Measurements from ENCODE around the gene ALG2. TPM values are rescaled to one million over a fixed set of nuclear protein-coding genes. Genes with fewer than 3 reads are reported as not detected.
"Not testable (repeated sequence)": the region's sequence is repeated elsewhere in the genome, so short reads cannot be mapped to it uniquely, and the experiment has no call there.

Gene ALG2
- total and polyA plus RNA-seq, 2 of the 4 experiments (the other 2 are of a cell fraction): 36.4 to 38.4 TPM

- dilution Hi-C loops (cut with HindIII; ENCODE audit: low sequenced_read_pairs, unreplicated experiment): no loop called here
- no peak overlapping the region for H3K4me2 ChIP-seq (ENCODE audit: low read depth, low read length)
- no TSS peak for BruUV-seq (replicated peaks)
- H3K18ac ChIP-seq (ENCODE audit: low read depth, low read length): no peak overlapping the region
- no peak overlapping the region for H4K5ac ChIP-seq (ENCODE audit: low read depth, low read length)
- TF ChIP-seq SMC3 (IDR thresholded peaks at IDR 0.05; ENCODE audit: low read depth, low read length): no peak
- TF ChIP-seq, protein P1, sequence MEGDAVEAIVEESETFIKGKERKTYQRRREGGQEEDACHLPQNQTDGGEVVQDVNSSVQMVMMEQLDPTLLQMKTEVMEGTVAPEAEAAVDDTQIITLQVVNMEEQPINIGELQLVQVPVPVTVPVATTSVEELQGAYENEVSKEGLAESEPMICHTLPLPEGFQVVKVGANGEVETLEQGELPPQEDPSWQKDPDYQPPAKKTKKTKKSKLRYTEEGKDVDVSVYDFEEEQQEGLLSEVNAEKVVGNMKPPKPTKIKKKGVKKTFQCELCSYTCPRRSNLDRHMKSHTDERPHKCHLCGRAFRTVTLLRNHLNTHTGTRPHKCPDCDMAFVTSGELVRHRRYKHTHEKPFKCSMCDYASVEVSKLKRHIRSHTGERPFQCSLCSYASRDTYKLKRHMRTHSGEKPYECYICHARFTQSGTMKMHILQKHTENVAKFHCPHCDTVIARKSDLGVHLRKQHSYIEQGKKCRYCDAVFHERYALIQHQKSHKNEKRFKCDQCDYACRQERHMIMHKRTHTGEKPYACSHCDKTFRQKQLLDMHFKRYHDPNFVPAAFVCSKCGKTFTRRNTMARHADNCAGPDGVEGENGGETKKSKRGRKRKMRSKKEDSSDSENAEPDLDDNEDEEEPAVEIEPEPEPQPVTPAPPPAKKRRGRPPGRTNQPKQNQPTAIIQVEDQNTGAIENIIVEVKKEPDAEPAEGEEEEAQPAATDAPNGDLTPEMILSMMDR (conservative IDR thresholded peaks at IDR 0.05; ENCODE audit: low read depth, low read length): no peak
- no peak for TF ChIP-seq CEBPB (IDR thresholded peaks at IDR 0.05; ENCODE audit: low read depth, low read length)
- H3K9ac ChIP-seq (ENCODE audit: low read depth, low read length): no peak overlapping the region
- no peaks in the 10 kb centered on the region for H3K79me1 ChIP-seq (ENCODE audit: low read depth in 1 of 2, low read length in 2 of 2)
- DNase-seq (no peak), ATAC-seq (ENCODE audit: low read depth) (no peak)
- ChIA-PET POLR2A (ENCODE audit: unreplicated experiment) (no interaction called here), CTCF (no interaction called here)
- H2AK9ac ChIP-seq (replicated peaks; ENCODE audit: low read depth, low read length, poor library complexity): no peak overlapping the region
- H3K9me1 ChIP-seq (ENCODE audit: insufficient read depth, low read length): no peaks in the 10 kb centered on the region; the same call in none of the 2 replicates
- H3K4ac ChIP-seq (ENCODE audit: low read depth, low read length): no peak overlapping the region
- H3K36me3 ChIP-seq (ENCODE audit: control insufficient read depth, insufficient read depth, low read length): peaks cover under 1% of the 10 kb centered on the region; the same call in 1 of the 2 replicates
- H3K27ac ChIP-seq (ENCODE audit: insufficient read depth, low read length): no peak overlapping the region
- no peaks in the 10 kb centered on the region for H3K9me3 ChIP-seq (ENCODE audit: control insufficient read depth, insufficient read depth, low read length)
- no peak overlapping the region for H3K4me3 ChIP-seq (ENCODE audit: insufficient read depth, low read depth, low read length)
- H4K20me1 ChIP-seq (ENCODE audit: insufficient read depth, low read length): no peaks in the 10 kb centered on the region
- H2BK15ac ChIP-seq (ENCODE audit: low read depth, low read length): no peak overlapping the region
- intact Hi-C loops (cut with micrococcal nuclease): no loop called here
- no peak overlapping the region for H2AK5ac ChIP-seq (ENCODE audit: low read depth, low read length)
- no peak overlapping the region for H3K56ac ChIP-seq (ENCODE audit: extremely low read depth, insufficient read depth, low read length)
- in situ Hi-C loops (cut with MboI; ENCODE audit: low sequenced_read_pairs): no loop called here
- no peak overlapping the region for H3K14ac ChIP-seq (replicated peaks; ENCODE audit: low read depth, low read length)
- no peak overlapping the region for H2BK5ac ChIP-seq (ENCODE audit: low read depth, low read length, poor library complexity, severe bottlenecking)
- H4K91ac ChIP-seq (ENCODE audit: insufficient read depth, low read depth, low read length): no peak overlapping the region
- H2AFZ ChIP-seq (replicated peaks; ENCODE audit: low read length, poor library complexity): no peak overlapping the region
- H3K4me1 ChIP-seq (ENCODE audit: control insufficient read depth, insufficient read depth, low read length): no peaks in the 10 kb centered on the region
- no peak overlapping the region for H3K23ac ChIP-seq (ENCODE audit: low read depth, low read length)
- H2BK120ac ChIP-seq (ENCODE audit: low read depth, low read length): no peak overlapping the region
- H2BK20ac ChIP-seq (ENCODE audit: low read depth, low read length): no peak overlapping the region
- no peak overlapping the region for H4K8ac ChIP-seq (ENCODE audit: low read depth in 2 of 2, low read length in 2 of 2)
- H3K27me3 ChIP-seq (ENCODE audit: control insufficient read depth, insufficient read depth, low read length): no peaks in the 10 kb centered on the region
These were observed 16.6 kb upstream of the ALG2 start for GRCh38 chr9:99238331-99238730.

- H4K8ac ChIP-seq (ENCODE audit: low read depth in 2 of 2, low read length in 2 of 2); H4K20me1 ChIP-seq (ENCODE audit: insufficient read depth, low read length); H3K14ac ChIP-seq (replicated peaks; ENCODE audit: low read depth, low read length); POLR2A ChIA-PET (ENCODE audit: unreplicated experiment); H3K4me3 ChIP-seq (ENCODE audit: insufficient read depth, low read depth, low read length); H3K18ac ChIP-seq (ENCODE audit: low read depth, low read length); BruUV-seq (replicated peaks); H3K56ac ChIP-seq (ENCODE audit: extremely low read depth, insufficient read depth, low read length); H2BK5ac ChIP-seq (ENCODE audit: low read depth, low read length, poor library complexity, severe bottlenecking); H2BK15ac ChIP-seq (ENCODE audit: low read depth, low read length); H2BK120ac ChIP-seq (ENCODE audit: low read depth, low read length); CTCF ChIA-PET; H3K4me1 ChIP-seq (ENCODE audit: control insufficient read depth, insufficient read depth, low read length); H3K9me3 ChIP-seq (ENCODE audit: control insufficient read depth, insufficient read depth, low read length); H2AK9ac ChIP-seq (replicated peaks; ENCODE audit: low read depth, low read length, poor library complexity); H3K9me1 ChIP-seq (ENCODE audit: insufficient read depth, low read length); H3K27me3 ChIP-seq (ENCODE audit: control insufficient read depth, insufficient read depth, low read length); H3K79me1 ChIP-seq (ENCODE audit: low read depth in 1 of 2, low read length in 2 of 2); H4K5ac ChIP-seq (ENCODE audit: low read depth, low read length); H2AFZ ChIP-seq (replicated peaks; ENCODE audit: low read length, poor library complexity); H3K4ac ChIP-seq (ENCODE audit: low read depth, low read length); H2AK5ac ChIP-seq (ENCODE audit: low read depth, low read length); H3K36me3 ChIP-seq (ENCODE audit: control insufficient read depth, insufficient read depth, low read length); dilution Hi-C loops (cut with HindIII; ENCODE audit: low sequenced_read_pairs, unreplicated experiment); in situ Hi-C loops (cut with MboI; ENCODE audit: low sequenced_read_pairs); ATAC-seq (ENCODE audit: low read depth); intact Hi-C loops (cut with micrococcal nuclease); H4K91ac ChIP-seq (ENCODE audit: insufficient read depth, low read depth, low read length); H3K4me2 ChIP-seq (ENCODE audit: low read depth, low read length); H3K23ac ChIP-seq (ENCODE audit: low read depth, low read length); H3K9ac ChIP-seq (ENCODE audit: low read depth, low read length); H3K27ac ChIP-seq (ENCODE audit: insufficient read depth, low read length); H2BK20ac ChIP-seq (ENCODE audit: low read depth, low read length); DNase-seq: not testable (repeated sequence)
- 100% methylated on average over 1 of the region's 4 CpGs; no CpG with 5 or more reads in 1 of the 2 experiments for WGBS, 2 experiments (ENCODE audit: extremely low coverage in 2 of 2, insufficient read length in 1 of 2)
These were observed 16.1 kb upstream of the ALG2 start for GRCh38 chr9:99237849-99238248.
